Glomerular endothelial cell (primary cell): ENCODE results near the gene IL4R. TPM values are rescaled to one million over a fixed set of nuclear protein-coding genes. Genes with fewer than 3 reads are reported as not detected.
"Not testable (repeated sequence)": the region's sequence is repeated elsewhere in the genome, so short reads cannot be mapped to it uniquely, and the experiment has no call there.

Experiments used
- DNase-seq: peaks from one replicate; pipeline ENCODE4 v3.0.0-alpha.2; 2011; ENCODE audit warnings: low read depth, low spot score; ENCODE audit errors: extremely low read depth
- total RNA-seq: library from RNA; depleted of rRNA; stranded (reverse); fragments of >200 nt; gene quantifications from 2 replicates; pipeline ENCODE4 v1.2.3, GENCODE V29; 2015

IL4R gene
- total RNA-seq, 1 donor from 2014 or later, result 165 TPM

DNA sequence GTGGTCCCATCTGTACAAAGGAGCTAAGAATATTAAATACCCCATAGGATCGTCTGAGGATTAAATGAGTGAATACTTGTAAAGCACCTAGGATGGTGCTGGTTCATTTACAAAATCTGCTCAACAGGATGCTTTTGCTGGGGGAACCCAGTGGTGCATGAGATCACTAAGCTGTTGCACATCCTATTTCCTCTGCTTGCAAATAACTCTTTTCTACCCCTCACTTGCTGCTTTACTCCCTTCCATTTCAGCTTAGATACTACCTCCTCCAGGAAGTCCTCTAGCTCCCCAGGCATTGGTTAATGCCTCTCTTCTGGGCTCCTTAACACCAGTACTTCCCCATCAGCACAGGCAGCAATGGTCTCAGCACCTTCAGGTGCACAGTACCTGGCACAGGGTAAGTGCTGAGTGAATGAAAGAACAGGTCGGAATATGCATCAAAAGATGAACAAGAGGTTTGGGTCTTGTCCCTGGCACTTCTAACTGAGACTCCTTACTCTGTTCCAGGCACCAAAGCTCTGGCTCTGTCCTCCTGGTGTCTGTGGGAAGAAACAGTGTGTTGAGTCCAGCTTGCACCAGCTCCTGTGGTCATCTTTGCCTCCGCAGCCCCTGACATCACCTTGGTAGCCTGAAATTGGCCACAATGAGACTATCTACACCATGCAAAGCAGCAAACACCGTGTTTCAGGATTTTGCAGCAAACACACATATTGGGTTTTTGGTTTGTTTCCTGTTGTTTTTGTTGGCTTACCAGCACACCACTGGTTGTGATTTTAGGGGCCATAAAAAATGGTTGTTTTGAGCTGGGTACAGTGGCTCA, 64.1 kb downstream of the IL4R start:
- DNase-seq, result no peak

GRCh38 chr16:27378871-27379481, 65.2 kb downstream of the IL4R start:
- DNase-seq, result no peak

DNA sequence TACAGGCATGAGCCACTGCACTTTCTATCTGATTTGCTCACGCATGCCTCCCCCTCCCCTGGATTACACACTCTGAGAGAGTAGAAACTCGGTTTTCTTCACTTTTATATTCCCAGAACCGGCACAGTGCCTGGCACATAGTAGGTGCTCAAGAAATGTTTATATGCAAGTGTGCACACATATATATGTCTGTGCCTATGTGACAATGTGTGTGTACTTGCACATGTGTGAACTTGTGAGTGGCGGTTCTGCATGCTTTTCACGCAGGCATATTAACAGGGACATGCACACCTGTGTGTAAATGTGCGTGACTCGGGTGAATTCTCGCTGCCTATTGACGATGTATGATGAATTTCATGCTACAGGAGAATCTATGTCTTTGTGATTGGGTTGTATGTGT, 66.1 kb downstream of the IL4R start:
- no peak for DNase-seq

DNA sequence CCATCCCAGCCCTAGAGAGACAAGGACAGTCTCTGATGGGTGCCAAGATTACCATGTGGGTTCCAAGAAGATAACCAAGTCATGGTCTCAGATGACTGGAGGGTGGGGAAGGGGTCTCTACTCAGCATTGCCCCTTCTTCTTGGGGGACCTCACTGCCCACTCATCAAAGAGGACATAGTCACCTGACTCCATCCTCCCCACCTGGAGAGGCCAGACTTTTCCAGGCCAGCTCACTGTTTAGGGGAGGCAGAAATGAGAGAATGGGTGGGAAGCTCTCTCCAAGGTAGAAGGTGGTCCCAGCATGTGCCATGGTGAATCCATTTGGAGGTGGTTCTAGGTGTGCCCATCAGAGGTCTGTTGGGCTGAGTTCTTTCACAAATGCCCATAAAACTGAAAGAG, 67.5 kb downstream of the IL4R start:
- DNase-seq, result no peak

DNA sequence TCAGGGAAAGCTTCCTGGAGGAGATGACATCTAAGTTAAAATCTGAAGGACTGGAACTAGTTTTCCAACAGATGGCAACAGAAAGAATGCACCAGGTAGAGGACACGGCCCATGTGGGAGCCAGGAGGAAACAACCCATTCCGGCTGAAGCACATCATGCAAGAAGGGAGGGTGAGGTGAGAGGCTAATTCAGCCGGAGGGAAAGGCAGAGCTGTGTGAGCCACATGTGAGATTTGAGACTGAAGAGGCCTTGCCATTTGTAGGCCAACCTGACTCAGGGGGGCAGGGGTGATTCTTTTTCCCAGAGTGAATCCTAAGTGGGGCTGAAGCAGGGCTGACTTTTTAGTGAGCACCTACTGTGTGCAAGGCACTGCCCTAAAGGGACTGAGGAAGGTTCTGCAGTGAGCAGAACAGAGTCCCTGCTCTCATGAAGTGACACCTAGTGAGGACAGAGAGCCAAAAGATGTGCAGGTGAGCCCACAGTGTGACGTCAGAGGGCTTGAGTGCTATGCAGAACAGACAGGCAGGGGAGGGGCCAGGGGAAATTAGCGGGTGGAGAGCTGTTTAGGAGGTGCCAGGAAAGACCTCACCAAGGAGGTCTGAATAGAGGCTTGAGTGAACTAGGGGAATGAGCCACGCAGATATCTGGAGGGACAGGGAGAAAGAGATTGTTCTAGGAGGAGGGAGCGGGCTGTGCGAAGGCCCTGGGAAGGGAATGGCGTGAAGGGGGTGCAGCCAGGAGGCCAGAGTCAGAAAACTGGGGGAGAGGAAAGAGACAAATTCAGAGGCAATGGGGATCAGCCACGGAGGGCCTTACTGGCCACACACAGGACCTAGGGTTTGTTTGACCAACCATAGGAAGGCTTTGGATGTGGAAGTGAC, 68.4 kb downstream of the IL4R start:
- DNase-seq, result no peak

- DNase-seq, result no peak
Measured at GRCh38 chr16:27383556-27384243, 69.9 kb downstream of the IL4R start.

- DNase-seq, result no peak
Measured at GRCh38 chr16:27384425-27384824, 70.7 kb downstream of the IL4R start.

- DNase-seq, result no peak
Measured at GRCh38 chr16:27385398-27385797, 71.6 kb downstream of the IL4R start.

- DNase-seq, result no peak
Measured at GRCh38 chr16:27386674-27387073, 72.9 kb downstream of the IL4R start.

- DNase-seq, result no peak
Measured at GRCh38 chr16:27387724-27388123, 74.0 kb downstream of the IL4R start.

DNA sequence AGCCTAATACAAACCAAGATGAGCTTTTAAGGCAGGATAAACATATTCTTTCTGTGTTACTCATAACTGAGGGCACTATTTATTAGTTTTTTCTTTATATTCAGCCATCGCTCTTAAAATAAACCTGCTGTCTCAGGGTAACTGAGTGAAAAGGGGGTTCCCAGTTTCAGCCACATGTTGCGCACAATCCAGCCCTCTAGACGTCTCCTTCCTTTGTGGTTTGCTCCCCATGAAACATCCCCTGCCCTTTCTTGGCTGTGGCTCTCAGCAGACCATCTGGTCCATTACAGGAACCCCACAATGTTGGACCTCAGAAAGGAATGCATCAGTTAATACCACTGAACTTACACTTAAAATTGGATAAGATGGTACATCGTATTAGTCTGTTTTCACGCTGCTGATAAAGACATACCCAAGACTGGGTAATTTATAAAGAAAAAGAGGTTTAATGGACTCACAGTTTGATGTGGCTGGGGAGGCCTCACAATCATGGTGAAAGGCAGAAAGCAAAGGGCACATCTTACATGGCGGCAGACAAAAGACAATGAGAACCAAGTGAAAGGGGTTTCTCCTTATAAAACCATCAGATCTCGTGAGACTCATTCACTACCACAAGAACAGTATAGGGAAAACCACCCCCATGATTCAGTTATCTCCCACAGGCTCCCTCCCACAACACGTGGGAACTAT, 75.6 kb downstream of the IL4R start:
- no peak for DNase-seq

GRCh38 chr16:27390151-27390550, 76.4 kb downstream of the IL4R start:
- no peak for DNase-seq

DNA sequence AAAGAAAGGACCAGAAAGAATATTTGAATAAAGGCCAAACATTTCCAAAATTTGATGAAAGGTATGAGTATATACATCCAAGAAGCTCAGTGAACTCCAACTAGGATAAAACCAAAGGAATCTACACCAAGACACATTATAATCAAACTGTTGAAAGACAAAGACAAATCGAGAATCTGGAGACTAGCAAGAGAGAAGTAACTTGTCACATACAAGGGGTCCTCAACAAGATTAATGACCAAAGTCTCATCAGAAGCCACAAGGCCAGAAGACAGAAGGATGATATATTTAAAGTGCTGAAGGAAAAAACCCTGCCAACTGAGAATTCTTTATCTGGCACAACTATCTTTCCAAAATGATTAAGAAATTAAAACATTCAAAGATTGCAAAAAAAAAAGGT, 78.9 kb downstream of the IL4R start:
- no peak for DNase-seq

- no peak for DNase-seq
Measured at GRCh38 chr16:27394516-27394915, 80.7 kb downstream of the IL4R start.

- not testable (repeated sequence) for DNase-seq
Measured at GRCh38 chr16:27398341-27398893, 84.6 kb downstream of the IL4R start.

- DNase-seq, result no peak
Measured at GRCh38 chr16:27398894-27399853, 85.4 kb downstream of the IL4R start.

DNA sequence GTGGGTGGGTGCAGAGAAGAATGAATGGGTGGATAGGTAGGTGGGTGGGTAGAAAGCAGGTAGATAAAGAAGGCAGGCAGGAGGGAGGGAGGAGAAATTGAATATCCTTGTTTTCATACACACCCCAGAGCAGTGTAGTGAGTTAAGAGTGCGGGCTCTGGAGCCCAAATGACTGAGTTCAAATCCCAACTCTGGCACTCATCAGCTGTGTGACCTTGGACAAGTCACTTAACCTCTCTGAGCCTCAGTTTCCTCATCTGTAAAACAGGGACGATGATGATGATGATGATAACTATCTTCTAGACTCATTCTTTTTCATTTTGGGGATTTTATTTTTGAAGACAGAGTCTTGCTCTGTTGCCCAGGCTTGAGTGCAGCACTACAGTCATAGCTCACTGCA, 86.2 kb downstream of the IL4R start:
- DNase-seq, result no peak

DNA sequence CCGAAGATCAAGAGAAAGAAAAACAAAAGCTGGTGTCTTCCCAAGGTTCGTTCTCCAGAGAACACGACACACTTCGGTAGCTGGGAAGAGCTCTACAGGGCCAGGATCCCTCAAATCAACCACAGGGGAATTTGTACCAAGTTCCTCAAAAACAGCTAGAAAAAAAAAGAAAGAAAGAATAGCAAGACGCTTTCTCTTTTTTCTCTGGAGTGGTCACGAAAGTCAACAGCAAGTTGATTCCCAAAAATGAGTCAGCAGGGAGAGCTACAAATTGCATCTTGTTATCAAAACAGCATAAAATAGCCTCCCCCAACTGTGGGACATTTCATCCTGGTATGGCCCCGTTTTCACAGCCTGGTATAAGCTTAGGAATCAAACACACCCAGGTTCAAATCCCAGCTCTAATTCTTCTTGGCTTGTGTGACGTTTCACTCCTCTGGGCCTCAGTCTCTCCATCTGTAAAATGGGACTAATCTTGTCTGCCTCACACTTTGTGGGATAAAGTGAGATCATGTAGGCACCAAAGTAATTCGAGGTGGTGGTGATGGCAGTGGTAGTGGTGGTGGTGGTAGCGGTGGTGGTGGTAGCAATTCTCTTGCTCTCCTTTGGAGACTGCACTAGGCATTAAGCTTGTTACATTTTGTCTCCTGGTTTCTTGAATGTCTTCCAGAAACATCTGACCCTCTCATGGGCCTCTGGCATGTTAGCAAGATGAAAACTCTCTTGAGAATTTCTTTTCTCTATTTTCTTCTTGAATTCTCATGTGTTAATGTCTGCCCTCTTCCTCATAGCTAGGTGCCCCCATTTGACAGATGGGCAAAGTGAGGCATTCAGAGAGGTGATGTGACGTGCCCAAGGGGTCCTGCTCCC, 87.2 kb downstream of the IL4R start:
- no peak for DNase-seq
